NOMO-1 treated with DMSO at 0.1 percent for 48 hours (cell line): ENCODE data around the gene MTFP1.
"Not testable (repeated sequence)": the region's sequence is repeated elsewhere in the genome, so short reads cannot be mapped to it uniquely, and the experiment has no call there.

Experiments
- DNase-seq: peaks from one replicate; lab custom pipeline; 2025; ENCODE audit not compliant: unreplicated experiment; lab: John Stamatoyannopoulos, UW

MTFP1 gene

GRCh38 chr22:30425327-30425615, 297 bp upstream of the MTFP1 start:
- DNase-seq = no peak

DNA sequence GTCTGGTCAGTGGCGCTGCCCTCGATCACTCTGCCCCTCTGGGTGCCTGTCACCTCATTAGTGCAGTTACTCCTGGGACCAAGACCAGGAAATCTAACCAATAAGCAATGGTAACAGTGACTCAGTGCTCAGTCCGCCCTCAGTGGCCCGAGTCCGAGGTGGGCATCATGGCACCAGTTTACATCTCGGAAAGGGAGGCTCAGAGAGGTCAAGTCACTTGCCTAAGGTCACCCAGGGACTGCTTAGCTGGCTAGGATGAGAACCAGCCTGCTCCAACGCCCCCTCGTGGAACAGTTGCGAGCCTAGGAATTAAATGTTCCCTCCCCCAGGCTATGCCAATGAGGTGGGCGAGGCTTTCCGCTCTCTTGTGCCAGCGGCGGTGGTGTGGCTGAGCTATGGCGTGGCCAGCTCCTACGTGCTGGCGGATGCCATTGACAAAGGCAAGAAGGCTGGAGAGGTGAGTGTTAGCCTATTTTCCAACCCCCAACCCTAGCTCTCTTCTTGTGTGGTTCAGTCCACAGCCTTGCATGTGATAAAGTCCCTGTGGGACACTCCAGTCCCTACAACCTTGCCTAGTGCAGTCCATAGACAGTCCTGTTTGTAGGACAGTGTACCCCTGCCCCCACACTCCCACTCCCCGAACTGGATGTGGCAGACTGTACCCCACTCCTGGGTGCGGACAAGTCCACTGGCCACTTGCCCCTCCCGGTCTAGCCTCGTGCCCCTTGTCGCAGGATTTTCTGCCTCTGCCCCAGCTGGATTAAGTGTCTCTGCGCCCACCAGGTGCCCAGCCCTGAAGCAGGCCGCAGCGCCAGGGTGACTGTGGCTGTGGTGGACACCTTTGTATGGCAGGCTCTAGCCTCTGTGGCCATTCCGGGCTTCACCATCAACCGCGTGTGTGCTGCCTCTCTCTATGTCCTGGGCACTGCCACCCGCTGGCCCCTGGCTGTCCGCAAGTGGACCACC, 1.1 kb downstream of the MTFP1 start:
- peak; percentile 70 for DNase-seq

DNA sequence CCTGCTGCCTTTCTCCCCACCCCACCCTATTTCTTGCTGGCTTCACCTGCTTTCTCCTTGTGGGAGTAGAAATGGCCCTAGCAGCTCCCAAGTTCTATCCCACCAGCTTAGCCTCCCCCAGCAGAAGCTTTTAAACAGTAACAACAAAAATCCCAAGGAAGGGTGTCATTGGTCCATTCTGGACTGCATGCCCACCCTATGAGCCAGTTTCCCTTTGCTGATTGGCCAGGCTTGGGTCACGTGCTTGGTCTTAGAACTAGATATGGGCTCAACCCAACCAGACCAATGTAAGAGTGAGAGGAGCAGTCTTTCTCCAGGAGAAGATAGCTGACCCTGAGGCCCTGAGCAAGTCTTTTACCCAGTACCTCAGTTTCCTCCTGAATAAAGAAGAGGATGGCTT, 2.3 kb downstream of the MTFP1 start:
- no peak for DNase-seq

DNA sequence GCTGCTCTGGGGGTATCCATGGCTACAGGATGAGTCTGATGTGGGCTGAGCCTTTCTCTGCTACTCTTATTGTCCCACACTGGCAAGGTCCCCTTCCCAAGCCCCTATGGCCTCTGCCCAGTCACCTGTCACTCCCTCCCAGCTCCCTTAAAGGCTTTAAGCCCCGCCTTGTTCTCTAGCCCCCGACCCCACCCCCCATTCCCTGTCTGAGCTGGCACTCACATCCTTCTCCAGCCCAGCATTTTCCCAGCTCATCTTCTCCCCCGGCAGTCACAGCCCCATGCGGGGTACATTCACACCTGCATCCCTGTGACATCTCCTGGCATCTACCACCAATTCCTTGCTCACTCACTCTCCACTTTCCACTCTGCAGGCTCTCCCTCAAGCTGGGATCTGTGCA, 4.3 kb downstream of the MTFP1 start:
- DNase-seq = no peak

DNA sequence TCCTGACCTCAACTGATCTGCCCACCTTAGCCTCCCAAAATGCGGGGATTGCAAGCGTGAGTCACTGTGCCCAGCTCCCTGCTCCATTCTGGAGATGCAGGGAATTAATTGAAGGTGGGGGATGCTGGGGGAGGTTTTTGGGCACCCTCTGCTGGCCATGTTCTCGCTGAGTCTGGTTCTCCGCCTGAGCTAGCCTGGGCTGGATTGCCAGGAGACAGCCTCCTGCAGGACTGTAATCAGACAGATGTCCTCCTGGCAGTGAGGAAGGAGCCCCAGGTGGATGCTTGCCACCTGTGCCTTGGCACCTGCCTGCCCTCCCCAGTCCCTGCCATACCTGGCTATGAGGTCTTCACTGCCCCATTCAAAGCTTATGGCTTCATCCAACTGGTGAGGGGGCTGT, 5.4 kb downstream of the MTFP1 start:
- no peak for DNase-seq

- DNase-seq = no peak
These were observed 6.5 kb downstream of the MTFP1 start for GRCh38 chr22:30432096-30432495.

DNA sequence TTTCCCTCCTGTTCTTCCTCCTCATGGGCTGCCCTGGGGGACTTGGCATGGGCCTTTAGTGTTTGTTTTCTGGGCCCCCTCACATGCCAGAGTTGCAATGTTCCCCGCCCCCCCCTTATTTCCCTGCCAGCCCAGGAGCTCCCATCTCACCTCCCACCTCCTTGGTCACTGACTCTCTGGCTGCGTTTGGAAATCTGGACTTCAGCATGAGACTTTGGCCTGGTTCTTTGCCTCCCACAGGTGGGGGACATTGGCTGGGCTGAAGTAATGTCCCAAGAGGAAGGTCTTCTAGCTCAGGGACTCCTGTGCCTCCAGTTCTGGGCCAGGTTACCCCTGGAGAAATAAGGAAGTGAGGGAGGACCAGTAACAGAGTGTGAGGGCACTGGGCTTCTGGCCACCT, 7.0 kb downstream of the MTFP1 start:
- no peak for DNase-seq

- no peak for DNase-seq
These were observed 7.7 kb downstream of the MTFP1 start for GRCh38 chr22:30433227-30433626.

- no peak for DNase-seq
These were observed 8.2 kb downstream of the MTFP1 start for GRCh38 chr22:30433773-30434172.

DNA sequence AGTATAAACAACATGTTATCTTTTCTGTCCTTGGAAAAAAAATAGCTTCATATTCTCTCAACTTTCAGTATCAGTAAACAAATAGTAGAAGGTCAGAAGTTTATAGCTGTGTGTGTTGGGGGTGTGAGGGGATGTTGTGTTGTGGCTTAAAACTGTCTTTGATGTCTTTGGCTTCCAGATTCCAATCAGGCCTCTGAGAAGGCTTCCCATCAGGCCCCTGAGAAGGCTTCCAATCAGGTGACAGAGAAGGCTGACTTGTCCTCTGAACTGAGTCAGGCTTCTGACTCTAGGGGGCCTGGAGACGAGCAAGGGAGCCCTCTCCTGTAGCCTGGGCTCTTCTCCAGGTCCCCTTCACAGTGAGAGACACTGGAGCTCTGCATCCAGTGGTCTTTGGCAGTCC, 9.3 kb downstream of the MTFP1 start:
- no peak for DNase-seq

- no peak for DNase-seq
These were observed 10.1 kb downstream of the MTFP1 start for GRCh38 chr22:30435674-30436126.

GRCh38 chr22:30436196-30436595, 10.6 kb downstream of the MTFP1 start:
- no peak for DNase-seq

DNA sequence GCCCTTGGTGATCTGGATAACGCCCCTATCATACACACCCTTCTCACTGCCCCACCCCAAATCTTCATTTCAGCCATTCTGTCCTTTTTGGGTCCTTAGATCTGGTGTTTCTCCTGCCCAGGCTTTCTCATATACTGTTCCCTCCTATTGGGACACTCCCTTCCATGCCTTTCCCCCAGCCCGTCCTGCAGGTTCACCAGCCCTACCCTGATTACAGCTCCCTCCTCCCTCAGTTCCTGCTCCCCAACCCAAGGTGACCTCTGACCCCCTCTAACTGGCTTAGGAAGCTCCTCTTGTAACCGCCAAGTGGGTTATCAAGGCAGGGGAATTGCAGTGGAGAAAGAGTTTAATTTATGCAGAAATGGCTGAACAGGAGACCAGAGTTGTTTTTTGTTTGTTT, 13.0 kb downstream of the MTFP1 start:
- DNase-seq = no peak

GRCh38 chr22:30439226-30439625, 13.7 kb downstream of the MTFP1 start:
- no peak for DNase-seq

DNA sequence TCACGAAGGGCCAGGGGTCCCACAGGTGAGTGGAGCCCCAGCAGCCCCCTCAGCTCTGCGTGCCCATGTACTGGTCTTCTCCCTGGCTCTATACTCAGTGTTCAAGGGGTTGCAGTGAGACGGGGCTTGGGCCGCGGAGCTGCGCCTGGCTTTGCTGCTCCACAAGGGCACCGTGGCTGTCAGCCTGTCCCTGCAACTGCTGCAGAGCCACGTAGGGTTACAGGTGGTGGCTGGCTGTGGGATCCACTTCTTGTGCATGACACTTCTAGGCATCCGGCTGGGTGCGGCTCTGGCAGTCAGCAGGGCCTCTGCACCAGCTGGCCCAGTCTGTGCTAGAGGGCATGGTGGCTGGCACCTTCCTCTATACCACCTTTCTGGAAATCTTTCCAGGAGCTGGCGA, 14.3 kb downstream of the MTFP1 start:
- no peak for DNase-seq

GRCh38 chr22:30441088-30441487, 15.5 kb downstream of the MTFP1 start:
- DNase-seq = no peak

- DNase-seq = peak; percentile 28
These were observed 19.3 kb downstream of the MTFP1 start for GRCh38 chr22:30444632-30445437.

DNA sequence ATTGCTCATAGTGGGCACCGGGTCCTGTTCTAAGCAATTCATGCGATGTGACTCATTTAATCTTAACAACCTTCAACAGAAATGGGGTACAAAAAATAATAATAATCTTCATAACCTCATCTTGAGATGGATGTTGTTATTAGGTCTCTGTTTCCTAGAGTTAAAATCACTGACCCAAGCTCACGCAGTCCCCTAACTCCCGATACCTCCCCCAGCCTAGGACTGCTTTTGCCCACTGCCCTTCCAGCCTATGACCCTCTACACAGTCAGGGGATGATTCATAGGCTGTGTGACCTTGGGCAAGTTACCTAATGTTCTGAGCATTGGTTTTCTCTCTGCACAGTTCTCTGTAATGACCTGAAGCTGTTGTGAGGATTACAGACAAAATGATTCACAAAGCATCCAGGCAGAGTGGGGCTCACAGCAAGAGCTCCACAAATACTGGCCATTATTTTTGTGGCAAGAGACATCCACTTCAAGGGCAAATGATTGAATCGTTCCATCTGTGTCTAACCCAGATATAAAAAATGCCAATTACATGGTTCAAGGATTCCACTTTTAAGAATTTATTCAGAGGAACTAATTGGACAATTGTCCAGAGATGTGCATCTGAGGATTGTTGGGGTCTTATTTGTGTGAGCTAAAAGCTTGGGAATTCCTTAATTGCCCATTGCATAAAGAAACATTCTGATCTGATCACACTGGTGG, 20.0 kb downstream of the MTFP1 start:
- no peak for DNase-seq

GRCh38 chr22:30447656-30448055, 22.1 kb downstream of the MTFP1 start:
- no peak for DNase-seq

DNA sequence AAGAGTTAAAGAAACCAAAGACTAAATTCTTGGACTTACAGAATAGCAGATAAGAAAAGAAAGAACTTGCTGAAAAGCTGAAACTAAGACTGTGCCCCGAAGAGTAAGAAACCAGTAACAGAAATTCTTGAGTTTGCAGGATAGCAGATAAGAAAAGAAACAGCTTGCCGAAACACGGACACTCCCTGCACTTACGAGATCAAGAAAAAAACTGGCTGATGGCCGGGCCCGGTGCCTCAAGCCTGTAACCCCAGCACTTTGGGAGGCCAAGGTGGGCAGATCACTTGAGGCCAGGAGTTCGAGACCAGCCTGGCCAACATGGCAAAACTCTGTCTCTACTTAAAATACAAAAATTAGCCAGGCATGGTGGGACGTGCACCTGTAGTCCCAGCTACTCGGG, 25.9 kb downstream of the MTFP1 start:
- DNase-seq = not testable (repeated sequence)

DNA sequence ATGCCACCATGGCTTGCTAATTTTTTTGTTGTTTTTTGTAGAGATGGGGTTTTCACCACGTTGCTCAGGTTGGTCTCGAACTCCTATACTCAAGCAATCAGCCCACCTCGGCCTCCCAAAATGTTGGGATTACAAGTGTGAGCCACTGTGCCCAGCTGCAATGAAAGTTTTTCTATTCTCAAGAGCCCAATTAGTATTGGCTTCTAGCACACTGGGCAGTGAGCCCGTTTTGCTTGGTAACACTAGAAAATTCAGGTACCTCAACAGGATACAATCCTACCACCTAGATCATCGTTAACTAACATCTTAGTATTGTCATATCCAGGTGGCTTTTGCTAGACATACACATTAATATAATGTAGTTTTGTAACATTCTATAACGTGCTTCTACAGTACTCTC, 27.3 kb downstream of the MTFP1 start:
- DNase-seq = no peak
